Calu3 (cell line): Measurements from ENCODE around the gene FCN2. TPM values are rescaled to one million over a fixed set of nuclear protein-coding genes. Genes with fewer than 3 reads are reported as not detected.
"Not testable (repeated sequence)": the region's sequence is repeated elsewhere in the genome, so short reads cannot be mapped to it uniquely, and the experiment has no call there.

Experiments used
- BruUV-seq: library from RNA; stranded (reverse); fragments of 400-500 nt; replicated peaks from 2 replicates; lab custom pipeline; 2021; lab: Mats Ljungman, UMichigan
- CTCF ChIA-PET: fragments of 300-600 bp; sonication (Branson Sonifier 250); formaldehyde crosslinking; loops from one replicate; lab custom pipeline; 2022; ENCODE audit warnings: antibody characterized with exemption; lab: Charles Lee
- DNase-seq: peaks from one replicate; pipeline ENCODE4 v3.0.0; 2022
- H3K27ac Mint-ChIP-seq: one replicate; pipeline ENCODE4 v1.8.0; 2022; ENCODE audit warnings: mixed read lengths; ENCODE audit not compliant: unreplicated experiment
- H3K27me3 Mint-ChIP-seq: one replicate; pipeline ENCODE4 v1.8.0; 2022; ENCODE audit warnings: mixed read lengths; ENCODE audit not compliant: unreplicated experiment
- H3K36me3 Mint-ChIP-seq: one replicate; pipeline ENCODE4 v1.8.0; 2022; ENCODE audit warnings: mild to moderate bottlenecking, moderate library complexity, mixed read lengths; ENCODE audit not compliant: insufficient read depth, unreplicated experiment
- H3K4me1 Mint-ChIP-seq: one replicate; pipeline ENCODE4 v1.8.0; 2022; ENCODE audit warnings: mild to moderate bottlenecking, low read depth, mixed read lengths; ENCODE audit not compliant: unreplicated experiment
- H3K4me3 Mint-ChIP-seq: one replicate; pipeline ENCODE4 v1.8.0; 2022; ENCODE audit warnings: mild to moderate bottlenecking, low read depth, moderate library complexity, mixed read lengths; ENCODE audit not compliant: unreplicated experiment
- H3K9me3 Mint-ChIP-seq: one replicate; pipeline ENCODE4 v1.8.0; 2022; ENCODE audit warnings: low read depth, mixed read lengths; ENCODE audit not compliant: unreplicated experiment
- CTCF ChIP-seq: fragments of 200-600 bp; IDR thresholded peaks from one replicate; pipeline ENCODE4 v1.8.0; 2022; ENCODE audit warnings: antibody characterized with exemption; ENCODE audit not compliant: unreplicated experiment
- intact Hi-C: fragments of 100-400 bp; cut with micrococcal nuclease; formaldehyde crosslinking; loops from one replicate; pipeline ENCODE4 v1.10.0; 2022; ENCODE audit not compliant: unreplicated experiment
- total RNA-seq: library from RNA; stranded (reverse); gene quantifications from 2 replicates; pipeline ENCODE4 v1.2.3, GENCODE V29; 2022

The FCN2 gene
- total RNA-seq, 1 experiment from 2014 or later = not detected

- CTCF ChIA-PET = no interaction called here
- H3K4me1 Mint-ChIP-seq = no peaks in the 10 kb centered on the region
- no peaks in the 10 kb centered on the region for H3K27me3 Mint-ChIP-seq
- no peak overlapping the region for H3K4me3 Mint-ChIP-seq
- TF ChIP-seq CTCF = no peak
- peaks cover 3% of the 10 kb centered on the region for H3K9me3 Mint-ChIP-seq
- H3K36me3 Mint-ChIP-seq = no peaks in the 10 kb centered on the region
- no peak for DNase-seq
- H3K27ac Mint-ChIP-seq = no peak overlapping the region
- BruUV-seq = no TSS peak
- intact Hi-C loops = no loop called here
Measured at GRCh38 chr9:134855900-134856377, 24.7 kb upstream of the FCN2 start.

GRCh38 chr9:134857451-134857850 is 23.2 kb upstream of the FCN2 start:
- H3K4me3 Mint-ChIP-seq, DNase-seq, H3K27me3 Mint-ChIP-seq, H3K4me1 Mint-ChIP-seq, intact Hi-C loops, H3K27ac Mint-ChIP-seq, BruUV-seq, H3K9me3 Mint-ChIP-seq, H3K36me3 Mint-ChIP-seq: not testable (repeated sequence)
- CTCF ChIA-PET = interaction anchor here (0.7 kb wide), 1 partner anchor 416 kb away, joined by 3 read pairs; no protein-coding TSS in a partner anchor

- no peak for DNase-seq
- Mint-ChIP-seq H3K9me3 (peaks cover 3% of the 10 kb centered on the region), H3K4me3 (no peak overlapping the region), H3K27me3 (no peaks in the 10 kb centered on the region), H3K4me1 (no peaks in the 10 kb centered on the region), H3K36me3 (no peaks in the 10 kb centered on the region), H3K27ac (no peak overlapping the region)
- CTCF ChIA-PET = no interaction called here
- intact Hi-C loops = no loop called here
- no peak for TF ChIP-seq CTCF
- no TSS peak for BruUV-seq
Measured at GRCh38 chr9:134858051-134858841, 22.4 kb upstream of the FCN2 start.

- no TSS peak for BruUV-seq
- H3K4me3 Mint-ChIP-seq = no peak overlapping the region
- no peaks in the 10 kb centered on the region for H3K4me1 Mint-ChIP-seq
- DNase-seq = no peak
- no peaks in the 10 kb centered on the region for H3K36me3 Mint-ChIP-seq
- H3K27ac Mint-ChIP-seq = no peak overlapping the region
- no peak for TF ChIP-seq CTCF
- CTCF ChIA-PET = no interaction called here
- H3K27me3 Mint-ChIP-seq = no peaks in the 10 kb centered on the region
- intact Hi-C loops = no loop called here
- H3K9me3 Mint-ChIP-seq = peaks cover 3% of the 10 kb centered on the region
Measured at GRCh38 chr9:134860510-134860909, 20.1 kb upstream of the FCN2 start.
